Stomach (tissue), 9 donors: Measurements from ENCODE around the gene WHRN. TPM values are rescaled to one million over a fixed set of nuclear protein-coding genes. Genes with fewer than 3 reads are reported as not detected.

ENCODE experiments used
- DNase-seq, 2 donors: peaks; one replicate each; pipeline versions ENCODE4 v3.0.0 to v3.0.0-alpha.2; 2013 to 2019
- H3K27ac ChIP-seq, 5 donors: fragments of 200-600 bp in 4 of 5; sonication (generic) in 4 of 5; one replicate each; pipeline ENCODE4 v1.5.1; 2013 to 2019; ENCODE audit warnings: mild to moderate bottlenecking in 1 of 5, moderate library complexity in 1 of 5
- H3K27me3 ChIP-seq, 3 donors: fragments of 200-600 bp; sonication (generic); one replicate each; pipeline ENCODE4 v1.5.1; 2017 to 2019; ENCODE audit warnings: mixed run types in 1 of 3
- H3K36me3 ChIP-seq, 4 donors: fragments of 200-600 bp; sonication (generic); 1 replicate in 3 of 4; 2 replicates in 1 of 4; pipeline ENCODE4 v1.5.1; 2016 to 2019
- H3K4me1 ChIP-seq, 4 donors: fragments of 200-600 bp; sonication (generic); one replicate each; pipeline ENCODE4 v1.5.1; 2016 to 2019
- H3K4me3 ChIP-seq, 4 donors: fragments of 200-600 bp; sonication (generic) in 3 of 4; one replicate each; pipeline ENCODE4 v1.5.1; 2016 to 2019; ENCODE audit warnings: mild to moderate bottlenecking in 1 of 4
- H3K9me3 ChIP-seq, 4 donors: fragments of 200-600 bp; sonication (generic); one replicate each; pipeline ENCODE4 v1.5.1; 2016 to 2019
- EP300 ChIP-seq: sonication (generic); formaldehyde crosslinking; IDR thresholded peaks from one replicate; pipeline ENCODE4 v1.6.1; 2017; ENCODE audit warnings: antibody characterized with exemption
- POLR2A ChIP-seq, 4 donors: fragments of 450-650 bp; IDR thresholded peaks; one replicate each; pipeline ENCODE4 v1.6.1; 2016; ENCODE audit warnings: antibody characterized with exemption in 4 of 4, control low read depth in 2 of 4, mild to moderate bottlenecking in 1 of 4, moderate library complexity in 1 of 4
- POLR2AphosphoS5 ChIP-seq, 3 donors: sonication (generic); formaldehyde crosslinking; IDR thresholded peaks; one replicate each; pipeline ENCODE4 v1.6.1; 2016; ENCODE audit warnings: antibody characterized with exemption in 3 of 3
- WGBS, 5 donors: extraction: QIAGEN DNeasy Blood & Tissue Kit in 3 of 5; methylation state at CpG; one replicate each; pipeline versions ENCODE4 v1.1.5 to v1.1.7; 2013 to 2018; 5-methylcytosine and 5-hydroxymethylcytosine counted together
- intact Hi-C: fragments of 100-400 bp; cut with DNase I; formaldehyde crosslinking; loops from one replicate; pipeline ENCODE4 v1.15.1; 2023; ENCODE audit warnings: low total_unique reads
- polyA plus RNA-seq, 3 donors: library from polyadenylated mRNA; stranded (reverse); fragments of 200-250 nt; gene quantifications; one replicate each; pipeline ENCODE4 v1.2.3, GENCODE V29; 2013
- total RNA-seq, 5 donors: library from RNA; depleted of rRNA; stranded (reverse); fragments of >200 nt; gene quantifications; one replicate each; pipeline versions ENCODE4 v1.1.0 to v1.2.3, GENCODE V29; 2014 to 2016
- TF ChIP-seq, protein P1 (sequence below), 7 experiments: fragments of 450-650 bp in 4 of 7; fragments of 200-600 bp in 3 of 7; sonication (generic) in 3 of 7; IDR thresholded peaks; one replicate each; pipeline ENCODE4 v1.5.1; 2016 to 2019; ENCODE audit warnings: antibody characterized with exemption in 7 of 7, control low read depth in 2 of 7, mild to moderate bottlenecking in 1 of 7
- donor health status: healthy with polysubstance abuse.
- donor health status: Bipolar disorder and iron deficiency.
- donor health status: healthy.

The WHRN gene
- total and polyA plus RNA-seq, 8 donors, result 2.3 to 70.1 (median 4.8) TPM

DNA sequence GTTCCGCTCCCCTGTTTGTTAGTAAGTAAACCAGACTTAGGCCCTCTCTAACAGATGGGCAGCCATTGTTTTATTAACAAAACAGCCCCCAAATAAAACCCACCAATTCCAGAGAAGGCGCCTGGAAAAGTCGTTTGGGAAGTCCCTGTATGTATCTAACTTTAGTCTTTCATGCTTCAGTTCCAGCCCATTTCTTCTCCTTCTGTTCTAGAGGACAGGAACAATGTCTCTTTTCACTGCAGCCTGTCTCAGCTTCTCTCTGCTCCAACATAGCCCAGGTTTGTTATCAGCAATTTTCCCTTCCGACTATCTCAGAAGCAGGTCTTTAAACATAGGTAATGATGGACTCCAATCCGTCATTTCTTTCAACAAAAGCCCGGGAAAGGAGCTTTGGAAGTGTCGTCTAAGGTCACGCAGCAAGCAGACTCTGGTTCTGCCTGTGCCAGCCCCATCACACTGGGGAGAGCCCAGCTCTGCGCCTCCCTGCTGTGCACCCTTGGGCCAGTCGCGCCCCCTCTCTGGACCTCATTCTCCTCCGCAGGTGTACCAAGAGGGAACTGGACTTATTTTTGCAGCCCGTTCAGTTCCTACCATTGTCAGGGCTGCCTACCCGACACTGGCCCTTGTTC is 107.9 kb downstream of the WHRN start:
- 11 to 17% (median 15%) methylated on average over 14 of the region's 14 CpGs for WGBS, 5 donors
- intact Hi-C loops, result no loop called here

DNA sequence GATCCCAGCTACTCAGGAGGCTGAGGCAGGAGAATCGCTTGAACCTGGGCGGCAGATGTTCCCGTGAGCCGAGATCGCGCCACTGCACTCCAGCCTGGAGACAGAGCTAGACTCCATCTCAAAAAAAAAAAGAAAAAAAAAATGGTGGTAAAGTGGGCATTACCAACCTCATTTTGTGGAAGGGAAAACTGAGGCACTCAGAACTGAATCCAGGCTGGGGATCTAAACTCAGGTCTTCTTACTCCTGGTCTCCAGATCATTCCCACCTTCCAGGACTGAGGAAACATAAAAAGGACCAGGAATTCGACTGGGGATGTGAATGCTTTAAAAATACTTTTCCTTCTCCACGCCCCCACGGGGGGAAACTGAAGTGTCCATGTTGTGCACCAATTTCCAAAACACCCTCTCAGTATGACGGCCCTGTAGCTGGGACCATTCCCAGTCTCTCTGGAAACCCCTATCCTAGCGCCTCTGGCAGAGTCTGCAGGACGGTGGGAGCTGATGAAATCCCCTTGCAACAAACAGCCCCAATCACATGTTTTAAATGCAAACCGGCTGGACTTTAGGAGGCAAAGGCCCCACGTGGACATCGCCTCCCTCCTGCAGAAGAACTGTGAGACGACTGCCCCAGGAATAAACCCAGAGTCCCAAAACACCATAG is 108.6 kb downstream of the WHRN start:
- TF ChIP-seq POLR2A (IDR thresholded peaks at IDR 0.05) (no peak), POLR2AphosphoS5 (IDR thresholded peaks at IDR 0.05) (no peak), EP300 (no peak)
- TF ChIP-seq, protein P1, sequence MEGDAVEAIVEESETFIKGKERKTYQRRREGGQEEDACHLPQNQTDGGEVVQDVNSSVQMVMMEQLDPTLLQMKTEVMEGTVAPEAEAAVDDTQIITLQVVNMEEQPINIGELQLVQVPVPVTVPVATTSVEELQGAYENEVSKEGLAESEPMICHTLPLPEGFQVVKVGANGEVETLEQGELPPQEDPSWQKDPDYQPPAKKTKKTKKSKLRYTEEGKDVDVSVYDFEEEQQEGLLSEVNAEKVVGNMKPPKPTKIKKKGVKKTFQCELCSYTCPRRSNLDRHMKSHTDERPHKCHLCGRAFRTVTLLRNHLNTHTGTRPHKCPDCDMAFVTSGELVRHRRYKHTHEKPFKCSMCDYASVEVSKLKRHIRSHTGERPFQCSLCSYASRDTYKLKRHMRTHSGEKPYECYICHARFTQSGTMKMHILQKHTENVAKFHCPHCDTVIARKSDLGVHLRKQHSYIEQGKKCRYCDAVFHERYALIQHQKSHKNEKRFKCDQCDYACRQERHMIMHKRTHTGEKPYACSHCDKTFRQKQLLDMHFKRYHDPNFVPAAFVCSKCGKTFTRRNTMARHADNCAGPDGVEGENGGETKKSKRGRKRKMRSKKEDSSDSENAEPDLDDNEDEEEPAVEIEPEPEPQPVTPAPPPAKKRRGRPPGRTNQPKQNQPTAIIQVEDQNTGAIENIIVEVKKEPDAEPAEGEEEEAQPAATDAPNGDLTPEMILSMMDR (IDR thresholded peaks at IDR 0.05), result no peak
- Histone ChIP-seq H3K9me3 (no peaks in the 10 kb centered on the region), H3K4me1 (peaks cover 24 to 68% (median 60%) of the 10 kb centered on the region in 4 donors), H3K4me3 (peak overlapping the region in 2 of 4 donors; percentile 66 to 67), H3K27ac (peak overlapping the region in 4 of 5 donors; percentile 91 to 94 (median 92)), H3K27me3 (no peaks in the 10 kb centered on the region), H3K36me3 (peaks cover 0 to 5% (median 0%) of the 10 kb centered on the region in 4 donors)
- DNase-seq, result peak in 1 of 2 donors; percentile 87
- intact Hi-C loops, result no loop called here
- 55 to 70% (median 59%) methylated on average over 13 to 16 of the region's 16 CpGs for WGBS, 5 donors

More for the DNA sequence above, 107.9 kb downstream of the WHRN start:
- Histone ChIP-seq H3K4me3 (peak overlapping the region; percentile 66 to 88 (median 74)), H3K27ac (peak overlapping the region; percentile 77 to 94 (median 92)), H3K4me1 (peaks cover 19 to 61% (median 54%) of the 10 kb centered on the region in 4 donors), H3K36me3 (peaks cover 0 to 11% (median 3%) of the 10 kb centered on the region in 4 donors), H3K27me3 (no peaks in the 10 kb centered on the region), H3K9me3 (no peaks in the 10 kb centered on the region)
- TF ChIP-seq, protein P1 (IDR thresholded peaks at IDR 0.05), result no peak
- no peak for DNase-seq

DNA sequence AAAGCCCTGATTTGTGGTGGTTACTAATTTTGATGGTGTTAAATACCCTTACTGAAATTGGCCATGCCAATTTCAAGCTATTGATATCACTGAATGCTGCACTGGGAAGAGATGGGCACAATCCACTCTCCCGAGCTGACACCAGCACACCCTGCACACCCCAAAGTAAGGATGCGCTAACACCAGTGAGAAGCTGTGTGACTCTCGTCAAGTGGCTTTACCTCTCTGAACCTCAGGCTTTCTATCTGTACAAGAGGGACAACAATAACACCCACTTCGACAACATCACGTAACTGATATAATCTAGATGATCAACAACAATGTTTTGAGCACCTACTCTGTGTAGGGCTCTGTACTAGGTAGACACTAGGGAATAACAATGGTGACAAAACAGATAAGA is 109.5 kb downstream of the WHRN start:
- DNase-seq, result no peak
- Histone ChIP-seq H3K27ac (peak overlapping the region in 3 of 5 donors; percentile 84 to 93 (median 91)), H3K36me3 (no peaks in the 10 kb centered on the region), H3K4me1 (peaks cover 24 to 77% (median 64%) of the 10 kb centered on the region in 4 donors), H3K4me3 (no peak overlapping the region), H3K27me3 (no peaks in the 10 kb centered on the region), H3K9me3 (no peaks in the 10 kb centered on the region)
- TF ChIP-seq POLR2AphosphoS5 (IDR thresholded peaks at IDR 0.05) (no peak), POLR2A (IDR thresholded peaks at IDR 0.05) (no peak), EP300 (no peak)
- TF ChIP-seq, protein P1 (IDR thresholded peaks at IDR 0.05), result no peak
- intact Hi-C loops, result no loop called here
- WGBS, 5 donors, result 74 to 92% (median 80%) methylated on average over 5 of the region's 5 CpGs

DNA sequence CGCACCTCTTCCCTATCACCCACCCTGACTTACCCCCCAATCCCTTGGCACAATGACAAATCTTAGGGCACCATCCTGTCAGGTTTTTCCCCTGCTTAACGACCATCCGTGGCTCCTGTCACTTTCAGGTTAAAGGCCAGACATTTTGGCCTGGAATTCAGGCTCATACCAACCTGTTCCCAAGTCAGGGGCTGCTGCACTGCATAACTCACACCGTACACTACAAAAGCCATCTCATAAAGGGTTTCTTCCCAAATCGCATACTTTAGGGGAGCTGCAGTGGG is 110.0 kb downstream of the WHRN start:
- peak overlapping the region; percentile 37 to 93 (median 84) for H3K27ac ChIP-seq

More for the DNA sequence above, 110.0 kb downstream of the WHRN start:
- peak in 1 of 2 donors; percentile 46 for DNase-seq
- Histone ChIP-seq H3K9me3 (no peaks in the 10 kb centered on the region), H3K4me3 (peak overlapping the region in 1 of 4 donors; percentile 27), H3K27me3 (no peaks in the 10 kb centered on the region), H3K36me3 (no peaks in the 10 kb centered on the region), H3K4me1 (peaks cover 24 to 82% (median 69%) of the 10 kb centered on the region in 4 donors)
- no peak for TF ChIP-seq EP300
- TF ChIP-seq POLR2AphosphoS5 (IDR thresholded peaks at IDR 0.05), result no peak
- TF ChIP-seq, protein P1 (IDR thresholded peaks at IDR 0.05), result no peak
- TF ChIP-seq POLR2A (IDR thresholded peaks at IDR 0.05), result no peak
- 16 to 38% (median 30%) methylated on average over 5 of the region's 5 CpGs for WGBS, 5 donors
- intact Hi-C loops, result no loop called here
